Stimulated activated effector memory CD8-positive, alpha-beta T cell treated with anti-CD3 and anti-CD28 coated beads, Interleukin-12 subunit alpha, Interleukin-12 subunit beta, amount 100 ng/mL, for 72 hours (primary cell): Measurements from ENCODE around the gene ENTPD2.
"Not testable (repeated sequence)": the region's sequence is repeated elsewhere in the genome, so short reads cannot be mapped to it uniquely, and the experiment has no call there.

Experiments
- ATAC-seq: fragments of 150-1000 bp; cut with Tn5 transposase; 2 replicates; pipeline ENCODE4 v1.10.0; 2021
- DNase-seq, 2 donors: peaks; one replicate each; pipeline ENCODE4 v3.0.0; 2021 to 2022; ENCODE audit warnings: low spot score in 2 of 2
- H3K27ac Mint-ChIP-seq: one replicate; pipeline ENCODE4 v1.8.0; 2022; ENCODE audit warnings: mild to moderate bottlenecking, mixed read lengths
- H3K36me3 Mint-ChIP-seq: one replicate; pipeline ENCODE4 v1.8.0; 2022; ENCODE audit warnings: mild to moderate bottlenecking, mixed read lengths
- H3K4me1 Mint-ChIP-seq: one replicate; pipeline ENCODE4 v1.8.0; 2022; ENCODE audit warnings: mixed read lengths
- H3K4me3 Mint-ChIP-seq: one replicate; pipeline ENCODE4 v1.8.0; 2022; ENCODE audit warnings: mild to moderate bottlenecking, mixed read lengths
- H3K9me3 Mint-ChIP-seq: one replicate; pipeline ENCODE4 v1.8.0; 2022; ENCODE audit warnings: mixed read lengths

ENTPD2 gene

DNA sequence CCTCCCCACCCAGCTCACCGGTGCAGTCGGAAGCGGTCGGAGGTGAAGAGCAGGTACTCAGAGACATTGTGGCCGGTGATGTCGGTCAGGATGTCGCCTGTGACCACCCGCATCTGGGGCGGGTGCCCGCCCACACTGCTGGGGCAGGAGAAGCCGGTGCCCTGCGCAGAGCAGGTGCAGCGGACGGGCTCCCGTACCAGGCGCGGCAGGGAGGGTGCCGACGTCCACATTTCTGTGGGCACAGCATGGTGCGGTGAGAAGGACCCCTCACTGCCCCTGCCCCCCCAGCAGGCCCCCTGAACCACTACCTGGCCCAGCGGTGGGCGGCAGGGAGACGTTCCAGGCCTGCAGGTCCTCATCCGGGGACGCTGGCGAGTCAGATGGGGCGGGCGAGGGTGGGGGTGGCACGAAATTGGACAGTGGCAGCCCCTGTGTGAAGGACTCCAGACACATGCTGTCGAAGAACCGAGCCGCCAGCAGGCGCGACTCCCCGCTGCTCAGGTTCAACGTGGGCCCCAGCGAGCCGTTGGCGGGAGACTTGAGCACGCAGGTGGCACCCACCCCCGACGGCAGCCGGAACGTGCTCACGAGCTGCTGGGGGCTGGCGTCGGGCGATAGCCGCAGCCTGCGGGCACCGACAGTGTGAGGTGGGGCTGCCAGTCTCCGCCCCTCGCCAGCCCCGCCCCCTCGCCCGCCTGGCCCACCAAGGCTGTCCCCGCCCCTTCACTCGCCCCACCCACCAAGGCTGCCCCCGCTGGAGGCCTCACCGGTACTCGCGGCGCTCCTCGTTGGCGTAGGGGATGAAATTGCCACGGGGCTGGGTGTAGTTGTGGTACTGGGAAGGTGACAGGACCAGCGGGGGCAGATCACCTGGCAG lies 40.9 kb downstream of the ENTPD2 start:
- H3K4me1 Mint-ChIP-seq = no peaks in the 10 kb centered on the region

DNA sequence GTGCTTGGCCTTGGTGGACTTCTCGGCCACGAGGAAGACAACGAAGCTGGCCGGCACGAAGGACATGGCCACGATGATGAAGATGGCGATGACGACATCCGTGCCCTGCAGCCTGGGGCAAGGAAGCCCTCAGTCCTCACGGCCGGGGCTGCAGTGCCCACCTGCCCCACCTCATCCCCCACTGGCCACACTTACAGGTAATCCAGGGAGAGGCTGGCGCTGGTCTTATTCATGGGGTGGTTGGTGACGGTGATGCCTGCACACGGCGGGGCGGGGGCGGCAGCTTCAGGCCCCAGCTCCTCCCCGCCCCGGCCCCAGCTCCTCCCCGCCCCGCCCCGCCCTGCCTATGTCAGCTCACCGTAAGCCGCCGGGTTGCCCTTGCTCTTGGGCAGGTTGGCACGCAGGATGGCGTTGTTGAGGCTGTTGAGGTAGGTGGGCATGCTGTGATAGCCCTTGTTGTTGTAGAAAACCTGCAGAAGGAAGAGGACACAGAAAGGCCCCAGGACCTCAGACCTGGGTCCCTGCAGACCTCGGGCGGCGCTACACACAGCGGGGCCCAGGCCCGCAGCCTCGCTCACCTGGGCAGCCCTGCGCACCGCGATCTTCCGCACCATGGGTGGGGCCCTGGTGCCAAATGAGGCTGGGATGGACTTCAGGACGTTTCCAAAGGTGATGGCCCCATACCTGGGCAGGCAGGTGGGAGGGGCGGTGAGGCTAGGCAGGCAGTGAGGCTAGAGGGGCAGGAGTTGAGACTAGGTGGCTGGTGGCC lies 41.8 kb downstream of the ENTPD2 start:
- Mint-ChIP-seq H3K36me3 (no peaks in the 10 kb centered on the region), H3K27ac (no peak overlapping the region), H3K4me1 (no peaks in the 10 kb centered on the region), H3K4me3 (no peak overlapping the region), H3K9me3 (no peaks in the 10 kb centered on the region)
- no peak for ATAC-seq
- DNase-seq = no peak

More for the DNA sequence above, 40.9 kb downstream of the ENTPD2 start:
- ATAC-seq (no peak), DNase-seq (no peak)
- H3K9me3 Mint-ChIP-seq = no peaks in the 10 kb centered on the region
- H3K27ac Mint-ChIP-seq = no peak overlapping the region
- H3K4me3 Mint-ChIP-seq = no peak overlapping the region
- H3K36me3 Mint-ChIP-seq = no peaks in the 10 kb centered on the region

DNA sequence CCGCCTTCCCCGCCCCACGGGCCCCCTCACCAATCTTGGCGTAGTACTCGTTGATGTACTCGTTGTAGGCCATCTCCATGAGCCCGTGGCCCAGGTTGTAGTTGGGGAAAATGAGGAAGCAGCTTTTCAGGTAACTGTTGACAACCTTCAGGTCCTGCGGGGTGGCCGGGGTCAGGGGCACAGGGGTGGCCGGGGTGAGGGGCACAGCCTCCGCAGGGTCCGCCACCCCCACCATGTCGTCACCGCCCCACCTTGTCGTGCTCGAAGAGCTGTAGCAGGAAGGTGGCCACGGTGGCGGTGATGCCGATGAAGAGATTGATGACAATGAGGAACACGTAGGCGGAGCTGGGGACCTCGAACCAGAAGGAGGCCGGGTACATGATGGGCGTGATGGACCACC lies 42.7 kb downstream of the ENTPD2 start:
- DNase-seq = no peak
- Mint-ChIP-seq H3K36me3 (peaks cover 6% of the 10 kb centered on the region), H3K9me3 (no peaks in the 10 kb centered on the region), H3K27ac (no peak overlapping the region), H3K4me1 (peaks cover 7% of the 10 kb centered on the region), H3K4me3 (no peak overlapping the region)
- no peak for ATAC-seq

DNA sequence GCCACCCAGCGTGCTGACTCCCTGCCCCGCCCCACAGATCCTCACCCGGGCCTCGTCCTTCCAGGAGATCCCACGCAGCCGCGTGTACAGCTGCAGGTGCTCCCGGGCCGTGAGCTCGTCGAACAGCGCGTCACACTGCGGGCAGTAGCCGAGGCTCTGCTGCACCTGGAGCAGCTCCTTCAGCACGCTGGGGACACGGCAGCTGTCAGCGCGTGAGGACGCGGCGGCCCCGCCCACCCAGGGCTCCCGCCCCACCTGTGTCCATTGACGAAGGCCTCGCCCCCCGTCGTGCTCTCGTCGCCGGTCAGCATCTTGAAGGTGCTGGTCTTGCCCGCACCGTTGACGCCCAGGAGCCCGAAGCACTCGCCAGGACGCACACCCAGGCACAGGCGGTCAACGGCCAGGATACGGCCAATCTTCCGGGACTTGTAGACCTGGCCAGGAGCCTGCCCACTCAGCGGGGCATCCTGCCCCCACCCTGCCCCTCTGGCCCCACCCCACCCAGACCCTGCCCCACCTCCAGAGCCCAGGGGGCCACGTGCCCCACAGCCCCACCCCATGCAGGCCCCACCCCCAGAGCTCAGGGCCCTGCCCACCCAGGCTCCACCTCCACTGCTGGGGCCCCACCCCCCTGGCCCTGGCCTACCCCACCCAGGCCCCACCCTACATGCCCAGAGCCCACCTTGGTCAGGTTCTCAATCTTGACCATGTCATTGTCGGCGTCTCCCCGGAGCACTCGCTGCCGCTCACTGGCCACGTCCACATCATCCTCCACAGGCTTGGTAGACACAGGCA lies 43.7 kb downstream of the ENTPD2 start:
- no peaks in the 10 kb centered on the region for H3K9me3 Mint-ChIP-seq
- no peak for ATAC-seq
- no peak for DNase-seq
- H3K36me3 Mint-ChIP-seq = peaks cover 8% of the 10 kb centered on the region
- peaks cover 14% of the 10 kb centered on the region for H3K4me1 Mint-ChIP-seq
- H3K27ac Mint-ChIP-seq = no peak overlapping the region
- no peak overlapping the region for H3K4me3 Mint-ChIP-seq

DNA sequence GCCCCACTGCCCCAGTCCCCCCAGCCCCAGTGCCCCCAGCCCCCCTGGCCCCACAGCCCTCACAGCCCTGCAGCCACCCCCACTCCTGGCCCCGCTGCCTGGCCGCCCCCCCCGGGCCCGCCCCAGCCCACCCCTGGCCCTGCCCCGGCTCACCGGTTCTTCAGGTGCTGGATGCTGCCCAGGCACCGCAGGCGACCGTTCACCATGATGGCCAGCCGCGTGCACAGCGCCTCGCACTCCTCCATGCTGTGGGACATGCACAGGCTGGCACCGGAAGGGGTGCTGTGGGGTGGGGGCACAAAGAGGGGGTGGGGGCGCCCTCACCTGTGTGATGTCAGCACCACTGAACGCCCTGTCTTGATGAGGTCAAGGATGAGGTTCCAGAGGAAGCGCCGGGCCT lies 44.6 kb downstream of the ENTPD2 start:
- Mint-ChIP-seq H3K27ac (no peak overlapping the region), H3K4me1 (peaks cover 22% of the 10 kb centered on the region), H3K4me3 (no peak overlapping the region), H3K9me3 (no peaks in the 10 kb centered on the region), H3K36me3 (peaks cover 8% of the 10 kb centered on the region)
- ATAC-seq (no peak), DNase-seq (no peak)

DNA sequence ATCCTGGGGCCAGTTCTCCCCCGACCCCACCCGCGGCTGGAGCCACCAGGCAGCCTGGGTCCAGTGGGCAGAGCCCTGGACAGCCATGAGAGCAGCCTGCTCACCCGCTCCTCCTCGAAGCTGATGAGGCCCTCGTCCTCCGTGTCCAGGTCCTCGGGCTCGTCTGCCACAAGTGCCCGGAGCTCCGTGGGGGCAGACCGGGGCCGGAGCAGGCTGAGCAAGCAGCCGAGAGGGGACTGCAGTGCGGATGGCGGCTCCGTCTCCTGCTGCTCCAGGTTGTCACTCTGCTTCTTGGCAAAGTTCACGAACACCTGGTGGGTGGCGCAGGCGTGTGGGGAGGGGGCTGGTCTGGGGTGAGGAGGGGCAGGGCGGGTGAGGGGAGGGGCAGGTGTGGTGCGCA lies 45.5 kb downstream of the ENTPD2 start:
- H3K27ac Mint-ChIP-seq = no peak overlapping the region
- DNase-seq (no peak), ATAC-seq (no peak)
- H3K9me3 Mint-ChIP-seq = no peaks in the 10 kb centered on the region
- H3K4me1 Mint-ChIP-seq = peaks cover 22% of the 10 kb centered on the region
- H3K36me3 Mint-ChIP-seq = peaks cover 8% of the 10 kb centered on the region
- H3K4me3 Mint-ChIP-seq = no peak overlapping the region

DNA sequence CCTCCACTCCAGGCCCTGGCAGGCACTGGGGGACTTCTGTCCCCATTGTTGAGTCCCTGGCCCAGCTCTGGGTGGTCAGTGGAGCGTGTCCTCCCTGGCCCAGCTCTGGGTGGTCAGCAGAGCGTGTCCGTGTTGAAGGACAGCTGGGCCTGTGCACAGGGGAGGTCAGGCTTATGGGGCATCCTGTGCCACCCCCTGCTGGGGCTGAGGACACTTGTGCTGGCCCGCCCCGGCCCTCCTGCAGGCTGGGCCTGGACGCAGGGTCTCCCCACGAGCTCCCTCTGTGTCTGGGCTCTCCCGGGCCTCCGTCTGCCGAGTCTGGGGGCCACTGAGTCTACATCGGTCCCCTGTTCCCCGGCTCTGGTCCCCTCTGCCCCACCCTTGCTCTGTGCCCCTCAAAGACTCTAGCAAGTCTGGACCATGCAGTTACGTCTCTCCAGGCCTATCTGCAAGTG lies 46.0 kb downstream of the ENTPD2 start:
- Mint-ChIP-seq H3K9me3 (no peaks in the 10 kb centered on the region), H3K27ac (no peak overlapping the region), H3K4me1 (peaks cover 22% of the 10 kb centered on the region), H3K36me3 (peaks cover 8% of the 10 kb centered on the region), H3K4me3 (no peak overlapping the region)
- DNase-seq = no peak
- no peak for ATAC-seq

DNA sequence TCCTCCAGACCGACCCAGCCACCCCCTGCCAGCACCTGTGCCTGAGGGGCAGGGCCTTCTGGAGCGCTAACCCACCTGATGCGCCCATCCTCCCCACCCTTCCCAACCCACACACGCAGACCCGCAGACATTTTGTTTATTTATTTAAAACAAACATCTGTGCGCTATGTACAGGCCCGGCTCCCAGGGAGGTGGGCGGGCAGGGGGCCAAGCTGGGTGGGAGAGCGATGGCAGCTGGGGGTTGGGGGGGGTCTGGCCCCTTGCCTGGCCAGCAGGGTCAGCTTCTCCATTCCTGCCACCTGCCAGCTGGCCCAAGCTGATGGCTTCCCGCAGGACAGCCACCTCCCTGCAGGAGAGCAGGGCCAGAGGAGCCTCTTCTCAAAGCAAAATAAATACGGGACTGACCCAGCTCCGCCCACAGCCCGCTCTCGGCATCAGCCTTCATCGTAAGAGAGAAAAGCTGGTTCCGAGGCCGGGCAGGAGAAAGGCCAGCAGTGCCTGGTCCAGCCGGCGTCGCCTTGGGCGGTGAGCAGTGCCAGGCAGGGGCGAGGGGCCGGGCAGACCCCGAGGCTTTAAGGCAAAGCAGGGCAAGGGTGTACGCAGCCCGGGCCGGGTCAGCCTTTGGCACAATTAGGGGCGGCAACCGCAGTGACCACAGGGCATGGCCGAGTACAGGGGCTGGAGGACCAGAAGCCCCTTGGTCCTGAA lies 46.6 kb downstream of the ENTPD2 start:
- no peak for ATAC-seq
- no peak overlapping the region for H3K27ac Mint-ChIP-seq
- peaks cover 8% of the 10 kb centered on the region for H3K36me3 Mint-ChIP-seq
- no peaks in the 10 kb centered on the region for H3K9me3 Mint-ChIP-seq
- no peak overlapping the region for H3K4me3 Mint-ChIP-seq
- H3K4me1 Mint-ChIP-seq = peaks cover 22% of the 10 kb centered on the region
- no peak for DNase-seq

DNA sequence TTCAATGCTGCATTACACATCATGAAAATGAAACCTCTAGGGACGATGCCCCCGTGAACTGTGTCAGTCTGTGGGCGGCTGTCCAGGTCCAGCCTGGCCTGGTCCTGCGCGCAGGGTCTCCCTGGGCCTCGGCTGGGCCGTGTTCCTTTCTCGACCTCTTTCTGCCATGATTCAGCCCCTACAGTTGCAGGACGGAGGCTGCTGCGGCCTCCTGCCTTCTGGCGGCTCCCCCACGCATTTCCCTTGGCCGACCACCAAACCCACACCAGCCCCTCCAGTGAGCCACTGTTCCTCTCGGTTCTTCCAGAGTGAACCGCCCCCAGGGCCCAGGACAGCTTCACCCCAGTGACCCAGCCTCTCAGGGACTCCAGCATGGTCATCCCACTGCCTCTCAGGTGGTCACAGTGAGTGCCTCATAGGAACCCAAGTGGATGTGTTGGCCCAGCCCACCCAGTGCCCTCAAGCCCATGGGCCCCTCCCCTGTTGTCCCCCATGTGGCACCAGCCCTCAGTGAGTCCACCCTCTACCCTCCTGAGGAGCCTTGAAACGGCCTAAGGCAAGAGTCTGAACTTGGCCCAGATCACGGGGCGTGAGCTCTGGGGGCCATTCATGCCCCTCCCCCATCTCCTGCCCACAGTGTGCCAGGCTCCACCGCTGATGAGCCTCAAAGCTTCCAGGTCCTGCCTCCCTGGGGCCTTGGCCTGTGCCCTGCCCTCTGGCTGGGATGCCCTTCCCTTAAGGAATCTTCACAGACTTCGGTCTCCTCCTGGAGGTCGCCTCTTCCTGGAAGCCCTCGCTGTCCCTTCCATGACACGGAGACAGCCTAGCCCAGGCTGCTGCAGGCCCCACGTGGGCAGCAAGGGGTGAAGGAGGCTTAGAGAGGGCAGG lies 47.5 kb downstream of the ENTPD2 start:
- H3K36me3 Mint-ChIP-seq = peaks cover 8% of the 10 kb centered on the region
- H3K27ac Mint-ChIP-seq = peak overlapping the region; percentile 45
- H3K9me3 Mint-ChIP-seq = no peaks in the 10 kb centered on the region
- ATAC-seq = peak; percentile 72
- peak overlapping the region; percentile 43 for H3K4me3 Mint-ChIP-seq
- DNase-seq = peak in 1 of 2 donors; percentile 70
- H3K4me1 Mint-ChIP-seq = peaks cover 22% of the 10 kb centered on the region

DNA sequence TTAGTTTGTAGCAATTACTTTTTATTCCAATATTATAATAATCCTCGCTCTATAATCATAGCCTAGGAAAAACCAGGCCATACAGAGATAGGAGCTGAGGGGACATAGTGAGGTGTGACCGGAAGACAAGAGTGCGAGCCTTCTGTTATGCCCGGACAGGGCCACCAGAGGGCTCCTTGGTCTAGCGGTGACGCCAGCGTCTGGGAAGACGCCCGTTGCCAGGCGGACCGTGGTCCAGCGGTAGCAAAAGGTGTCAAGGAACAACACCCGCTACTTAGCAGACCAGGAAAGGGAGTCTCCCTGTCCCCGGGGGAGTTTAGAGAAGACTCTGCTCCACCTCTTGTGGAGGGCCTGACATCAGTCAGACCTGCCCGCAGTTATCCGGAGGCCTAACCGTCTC lies 49.6 kb downstream of the ENTPD2 start:
- not testable (repeated sequence) for H3K27ac Mint-ChIP-seq, ATAC-seq, H3K9me3 Mint-ChIP-seq, H3K4me3 Mint-ChIP-seq
- Mint-ChIP-seq H3K36me3 (peaks cover 15% of the 10 kb centered on the region), H3K4me1 (peaks cover 39% of the 10 kb centered on the region)
- peak in 1 of 2 donors; percentile 65 for DNase-seq

DNA sequence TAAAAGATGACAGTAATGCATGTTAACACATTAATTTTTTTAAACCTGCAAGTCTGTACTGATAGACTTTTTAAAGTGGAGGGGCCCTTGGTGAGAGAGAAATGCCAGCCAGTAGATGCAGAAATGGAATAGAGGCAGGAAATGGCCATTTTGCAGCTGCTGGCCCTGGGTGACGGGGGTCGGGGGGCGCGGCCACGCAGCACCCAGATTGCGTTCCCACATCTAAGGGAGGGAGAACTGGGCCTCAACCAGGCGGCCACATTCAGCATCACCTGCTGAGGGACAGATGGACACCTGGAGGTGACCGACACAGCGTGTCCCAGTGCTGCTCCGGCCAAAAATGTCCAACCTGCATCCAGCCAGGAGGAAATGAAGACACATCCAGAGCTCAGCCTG lies 51.2 kb downstream of the ENTPD2 start:
- H3K36me3 Mint-ChIP-seq = peaks cover 23% of the 10 kb centered on the region
- H3K9me3 Mint-ChIP-seq = no peaks in the 10 kb centered on the region
- peaks cover 54% of the 10 kb centered on the region for H3K4me1 Mint-ChIP-seq
- no peak for DNase-seq
- no peak overlapping the region for H3K4me3 Mint-ChIP-seq
- no peak for ATAC-seq
- no peak overlapping the region for H3K27ac Mint-ChIP-seq

DNA sequence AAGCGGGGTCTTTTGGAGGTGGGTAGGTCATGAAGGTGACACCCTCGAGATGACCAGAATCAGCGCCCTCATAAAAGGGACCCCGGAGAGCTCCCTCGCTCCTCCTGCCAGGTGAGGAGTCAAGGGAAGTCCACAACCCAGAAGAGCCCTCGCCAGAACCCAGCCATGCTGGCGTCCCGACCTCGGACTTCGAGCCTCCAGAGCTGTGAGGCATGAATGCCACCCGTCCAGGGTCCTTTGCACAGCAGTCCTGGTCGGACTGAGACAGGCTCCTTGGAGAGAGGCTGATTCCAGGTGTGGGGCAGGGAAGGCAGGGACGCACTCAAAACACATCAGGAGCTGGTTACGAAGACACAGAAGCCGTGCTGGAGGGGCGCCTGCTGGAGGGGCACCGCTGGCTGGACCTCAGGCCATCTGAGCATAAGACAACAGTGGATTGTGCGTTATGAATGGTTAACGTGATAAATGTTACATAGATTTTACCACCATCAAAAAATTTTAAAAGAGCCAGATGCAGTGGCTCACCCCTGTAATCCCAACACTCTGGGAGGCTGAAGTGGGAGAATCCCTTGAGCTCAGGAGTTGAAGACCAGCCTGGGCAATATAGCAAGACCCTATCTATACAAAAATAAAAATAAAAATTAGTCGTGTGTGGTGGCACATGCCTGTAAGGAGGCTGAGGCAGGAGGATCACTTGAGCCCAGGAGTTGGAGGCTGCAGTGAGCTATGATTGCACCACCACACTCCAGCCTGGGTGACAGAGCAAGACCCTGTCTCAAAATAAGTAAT lies 51.8 kb downstream of the ENTPD2 start:
- H3K9me3 Mint-ChIP-seq = no peaks in the 10 kb centered on the region
- H3K4me3 Mint-ChIP-seq = no peak overlapping the region
- H3K4me1 Mint-ChIP-seq = peaks cover 58% of the 10 kb centered on the region
- H3K27ac Mint-ChIP-seq = no peak overlapping the region
- peaks cover 27% of the 10 kb centered on the region for H3K36me3 Mint-ChIP-seq
- DNase-seq (no peak), ATAC-seq (no peak)

DNA sequence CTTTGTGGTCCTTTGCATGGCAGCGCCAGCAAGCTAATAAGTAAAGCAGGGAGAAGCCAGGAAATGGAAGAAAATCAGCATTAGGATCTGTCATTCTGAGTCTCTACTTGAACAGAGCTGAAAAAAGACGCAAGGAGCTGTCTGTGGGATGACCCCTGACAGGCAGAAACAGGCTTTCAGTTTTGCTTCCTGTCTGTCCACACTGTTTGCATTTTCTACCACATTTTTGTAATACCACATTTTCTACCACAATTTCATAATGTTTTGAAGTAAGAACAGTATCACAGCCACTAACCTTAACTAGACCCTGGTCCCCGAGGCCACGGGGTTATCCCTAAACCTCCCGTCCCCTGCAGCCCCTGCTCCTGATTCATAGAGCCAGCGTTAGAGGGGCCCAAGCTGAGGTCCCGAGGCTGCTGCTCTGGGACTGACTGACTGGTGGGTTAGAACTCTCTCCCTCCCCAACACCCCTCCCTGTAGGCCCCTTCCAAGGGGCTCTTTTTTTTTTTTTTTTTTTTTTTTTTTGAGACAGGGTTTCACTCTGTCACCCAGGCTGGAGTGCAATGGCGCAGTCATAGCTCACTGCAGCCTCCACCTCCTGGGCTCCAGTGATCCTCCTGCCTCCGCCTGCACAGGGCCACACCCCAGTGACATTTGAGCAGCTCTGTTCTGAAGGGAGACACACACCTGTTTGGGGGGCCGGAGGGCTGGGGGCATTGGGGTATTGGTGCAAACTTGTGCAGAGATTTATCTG lies 53.5 kb downstream of the ENTPD2 start:
- no peaks in the 10 kb centered on the region for H3K9me3 Mint-ChIP-seq
- peaks cover 56% of the 10 kb centered on the region for H3K4me1 Mint-ChIP-seq
- peak overlapping the region; percentile 49 for H3K4me3 Mint-ChIP-seq
- ATAC-seq (peak; percentile 88), DNase-seq (peak in 1 of 2 donors; percentile 83)
- peaks cover 19% of the 10 kb centered on the region for H3K36me3 Mint-ChIP-seq
- peak overlapping the region; percentile 51 for H3K27ac Mint-ChIP-seq
